ENCODE results near the gene OR52I1.

- TF ChIP-seq CTCF (IDR thresholded peaks at IDR 0.05; ENCODE audit: insufficient read depth, low read length), result no peak
- peak; percentile 43; the same call in 1 of the 2 replicates for TF ChIP-seq POLR2AphosphoS5 (IDR thresholded peaks at IDR 0.05; ENCODE audit: low read depth)
These were observed 14.2 kb downstream of the OR52I1 start, which contains the start of gene TRIM68 for GRCh38 chr11:4607781-4608666.
